Lower lobe of right lung (tissue), 2 donors: Measurements from ENCODE around the gene DUOX1. TPM values are rescaled to one million over a fixed set of nuclear protein-coding genes. Genes with fewer than 3 reads are reported as not detected.
"Not testable (repeated sequence)": the region's sequence is repeated elsewhere in the genome, so short reads cannot be mapped to it uniquely, and the experiment has no call there.

ENCODE experiments used
- ATAC-seq, 2 donors: fragments of 200-7000 bp; cut with Tn5 transposase; one replicate each; pipeline ENCODE4 v1.9.1; 2020 to 2022; ENCODE audit warnings: mild to moderate bottlenecking in 2 of 2, moderate library complexity in 2 of 2
- DNase-seq: peaks from one replicate; pipeline ENCODE4 v3.0.0-alpha.2; 2020
- H3K27ac ChIP-seq: fragments of 200-600 bp; one replicate; pipeline ENCODE4 v1.8.0; 2022
- H3K27me3 ChIP-seq: fragments of 200-600 bp; one replicate; pipeline ENCODE4 v1.8.0; 2022; ENCODE audit warnings: low read depth
- H3K36me3 ChIP-seq: fragments of 200-600 bp; one replicate; pipeline ENCODE4 v1.8.0; 2022; ENCODE audit warnings: mild to moderate bottlenecking
- H3K4me1 ChIP-seq: fragments of 200-600 bp; one replicate; pipeline ENCODE4 v1.8.0; 2022
- H3K4me3 ChIP-seq: fragments of 200-600 bp; one replicate; pipeline ENCODE4 v1.8.0; 2022; ENCODE audit warnings: mild to moderate bottlenecking
- H3K9me3 ChIP-seq: fragments of 200-600 bp; one replicate; pipeline ENCODE4 v1.8.0; 2022
- intact Hi-C: fragments of 100-400 bp; cut with DNase I; formaldehyde crosslinking; loops from one replicate; pipeline ENCODE4 v1.11.0; 2022
- long read RNA-seq: library from polyadenylated mRNA; unstranded; transcript quantifications from one replicate; pipeline ENCODE4 v2.0.0, GENCODE V29; 2021
- total RNA-seq: library from RNA; stranded (reverse); fragmentation: NEBNext Ultra II Directional; extraction: Animal tissue kit (Norgen Biotek cat#: 25700); gene quantifications from one replicate; pipeline ENCODE4 v1.2.1, GENCODE V29; 2021
- TF ChIP-seq, protein P1 (sequence below): fragments of 200-600 bp; IDR thresholded peaks from one replicate; pipeline ENCODE4 v1.8.0; 2022; ENCODE audit warnings: antibody characterized with exemption, mild to moderate bottlenecking
- donor health status: DM: no; HTN: yes; CAD: no; lungs with severe emphysema.

The DUOX1 gene
- 317 TPM for total RNA-seq
- long read RNA-seq, full-length matches to known transcripts, result 5 of 361 reads
- long read RNA-seq, partial matches to known transcripts, result 252 of 361 reads
- long read RNA-seq, other reads (novel, unspliced or antisense), result 104 of 361 reads

DNA sequence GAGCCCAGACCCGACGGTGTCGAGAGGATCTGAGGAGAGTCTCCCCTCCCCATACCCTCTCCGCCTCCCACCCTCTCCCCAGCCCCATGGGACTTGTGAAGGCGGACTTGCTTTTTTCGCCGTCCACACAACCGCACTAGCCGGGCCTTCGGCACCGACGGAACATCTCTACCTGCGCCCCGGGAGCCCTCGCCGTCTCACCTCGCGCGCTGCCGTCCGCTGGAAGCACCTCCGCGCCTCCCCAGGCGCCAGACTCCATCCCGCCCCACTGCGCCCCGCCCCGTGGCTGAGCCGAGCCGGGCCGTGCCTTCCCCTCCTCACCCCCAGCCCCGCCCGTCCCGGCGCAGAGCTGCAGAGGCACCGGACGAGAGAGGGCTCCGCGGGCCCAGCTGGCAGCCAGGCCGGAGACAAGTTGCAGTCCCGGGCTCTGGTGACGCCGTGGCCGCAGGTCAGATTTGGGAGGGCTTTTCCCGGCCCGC lies at the start of gene DUOX1, which contains the start of gene DUOXA1:
TSS of gene DUOX1 (plus strand) at position 344 of the 479 bp plus-strand sequence. CDS start 1,973 bp downstream, outside the sequence.
TSS of gene DUOXA1 (minus strand) at position 229 of the 479 bp plus-strand sequence. CDS start 6,865 bp downstream, outside the sequence.
- Histone ChIP-seq H3K27me3 (peaks cover 49% of the 10 kb centered on the region), H3K27ac (peak within 1 kb of the TSS; percentile 84), H3K36me3 (no peaks in the 10 kb centered on the region), H3K4me3 (peak within 1 kb of the TSS; percentile 58), H3K4me1 (peaks cover 23% of the 10 kb centered on the region), H3K9me3 (no peaks in the 10 kb centered on the region)
- intact Hi-C loops, result no loop called here
- DNase-seq, result peak; percentile 87
- ATAC-seq, result peak; percentile 91 to 92
- TF ChIP-seq, protein P1, sequence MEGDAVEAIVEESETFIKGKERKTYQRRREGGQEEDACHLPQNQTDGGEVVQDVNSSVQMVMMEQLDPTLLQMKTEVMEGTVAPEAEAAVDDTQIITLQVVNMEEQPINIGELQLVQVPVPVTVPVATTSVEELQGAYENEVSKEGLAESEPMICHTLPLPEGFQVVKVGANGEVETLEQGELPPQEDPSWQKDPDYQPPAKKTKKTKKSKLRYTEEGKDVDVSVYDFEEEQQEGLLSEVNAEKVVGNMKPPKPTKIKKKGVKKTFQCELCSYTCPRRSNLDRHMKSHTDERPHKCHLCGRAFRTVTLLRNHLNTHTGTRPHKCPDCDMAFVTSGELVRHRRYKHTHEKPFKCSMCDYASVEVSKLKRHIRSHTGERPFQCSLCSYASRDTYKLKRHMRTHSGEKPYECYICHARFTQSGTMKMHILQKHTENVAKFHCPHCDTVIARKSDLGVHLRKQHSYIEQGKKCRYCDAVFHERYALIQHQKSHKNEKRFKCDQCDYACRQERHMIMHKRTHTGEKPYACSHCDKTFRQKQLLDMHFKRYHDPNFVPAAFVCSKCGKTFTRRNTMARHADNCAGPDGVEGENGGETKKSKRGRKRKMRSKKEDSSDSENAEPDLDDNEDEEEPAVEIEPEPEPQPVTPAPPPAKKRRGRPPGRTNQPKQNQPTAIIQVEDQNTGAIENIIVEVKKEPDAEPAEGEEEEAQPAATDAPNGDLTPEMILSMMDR, result no peak

DNA sequence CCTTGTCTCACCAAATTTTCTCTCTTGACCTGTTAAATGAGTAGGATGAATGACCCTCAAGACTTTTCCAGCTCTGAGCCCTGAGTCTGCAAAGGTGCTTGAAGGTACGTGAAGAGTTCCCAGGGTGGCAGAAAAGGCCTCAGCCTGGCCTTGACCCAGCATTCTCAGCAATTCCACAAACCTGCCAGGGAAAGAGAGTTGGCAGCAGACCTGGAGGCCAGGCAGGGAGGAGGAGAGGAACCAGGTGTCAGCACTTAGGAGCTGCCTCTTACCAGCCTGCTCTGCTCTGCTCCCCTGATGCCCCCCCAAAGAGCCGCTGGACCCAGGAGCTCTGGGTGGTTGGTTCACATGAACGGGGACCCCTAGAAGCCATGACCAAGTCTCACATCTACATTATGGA lies 49.2 kb upstream of the DUOX1 start:
- H3K27me3 ChIP-seq, H3K27ac ChIP-seq, H3K4me1 ChIP-seq, DNase-seq, intact Hi-C loops, H3K4me3 ChIP-seq, H3K36me3 ChIP-seq, H3K9me3 ChIP-seq: not testable (repeated sequence)
- peak; percentile 43 to 68 for ATAC-seq

DNA sequence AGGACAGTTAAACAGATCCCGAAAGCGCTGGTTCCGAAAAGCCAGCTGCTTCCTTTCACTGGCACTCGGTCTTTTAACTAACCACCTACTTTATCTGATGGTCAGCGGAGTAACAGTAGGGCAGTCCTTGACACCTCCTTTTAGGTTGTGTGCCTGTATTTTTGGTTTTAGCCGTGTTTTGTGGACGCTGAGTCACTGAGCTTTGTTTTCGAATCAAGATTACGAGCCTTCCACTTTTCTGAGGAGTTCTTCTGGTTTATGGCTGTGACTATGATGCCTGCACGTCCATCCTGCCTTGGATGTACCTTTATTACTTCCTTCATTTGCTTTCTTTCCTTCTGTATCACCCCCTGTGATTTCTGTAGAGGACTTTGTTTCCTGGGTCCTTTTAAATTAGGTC lies 47.4 kb upstream of the DUOX1 start:
- H3K4me1 ChIP-seq, intact Hi-C loops, H3K9me3 ChIP-seq, H3K4me3 ChIP-seq, H3K27ac ChIP-seq, H3K36me3 ChIP-seq, DNase-seq, ATAC-seq: not testable (repeated sequence)
- peaks cover 15% of the 10 kb centered on the region for H3K27me3 ChIP-seq

DNA sequence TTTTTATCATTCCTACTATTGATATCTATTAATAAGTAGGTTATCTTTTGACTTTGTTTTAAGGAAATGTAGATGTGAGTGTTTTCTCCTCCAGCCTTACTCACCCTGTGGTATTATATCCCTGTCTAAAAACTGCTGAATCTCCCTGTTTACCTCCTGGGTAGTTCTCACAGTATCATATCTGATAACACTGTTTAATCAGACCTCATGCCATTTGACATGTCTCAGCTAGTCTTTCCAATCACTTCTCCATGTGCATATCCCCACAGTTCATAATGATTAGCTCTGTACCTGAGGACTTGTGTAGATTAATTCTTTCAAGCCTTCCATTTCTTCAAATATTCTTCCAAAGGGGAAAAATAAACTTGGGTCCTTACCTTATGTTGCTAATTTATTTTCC lies 46.6 kb upstream of the DUOX1 start:
- intact Hi-C loops, result no loop called here
- Histone ChIP-seq H3K4me1 (no peaks in the 10 kb centered on the region), H3K4me3 (no peak overlapping the region), H3K9me3 (no peaks in the 10 kb centered on the region), H3K27ac (no peak overlapping the region), H3K27me3 (peaks cover 15% of the 10 kb centered on the region), H3K36me3 (no peaks in the 10 kb centered on the region)
- no peak for ATAC-seq
- TF ChIP-seq, protein P1, result no peak
- DNase-seq, result no peak

DNA sequence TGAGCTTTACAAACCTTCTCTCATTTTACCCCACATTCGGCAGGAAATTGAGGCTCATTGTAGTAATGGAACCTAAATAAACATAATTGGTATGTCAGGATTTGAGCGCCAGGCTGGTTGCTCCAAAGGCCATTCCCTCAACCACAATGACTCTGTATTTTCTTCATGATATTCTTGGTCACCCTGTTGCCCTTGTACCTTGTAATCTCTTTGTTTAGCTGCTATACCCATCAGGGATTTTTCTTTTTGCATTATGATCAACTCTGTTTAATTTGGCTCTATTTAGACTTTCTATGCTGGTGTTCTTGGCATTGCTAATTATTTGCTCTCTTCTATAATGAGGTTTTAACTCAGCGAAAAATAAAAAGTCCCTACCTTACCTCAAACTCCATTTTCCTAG lies 45.6 kb upstream of the DUOX1 start:
- H3K4me3 ChIP-seq, result no peak overlapping the region
- H3K36me3 ChIP-seq, result no peaks in the 10 kb centered on the region
- no peak for DNase-seq
- H3K9me3 ChIP-seq, result no peaks in the 10 kb centered on the region
- no peaks in the 10 kb centered on the region for H3K4me1 ChIP-seq
- TF ChIP-seq, protein P1, result no peak
- no peak for ATAC-seq
- H3K27ac ChIP-seq, result no peak overlapping the region
- H3K27me3 ChIP-seq, result peaks cover 15% of the 10 kb centered on the region
- intact Hi-C loops, result no loop called here

DNA sequence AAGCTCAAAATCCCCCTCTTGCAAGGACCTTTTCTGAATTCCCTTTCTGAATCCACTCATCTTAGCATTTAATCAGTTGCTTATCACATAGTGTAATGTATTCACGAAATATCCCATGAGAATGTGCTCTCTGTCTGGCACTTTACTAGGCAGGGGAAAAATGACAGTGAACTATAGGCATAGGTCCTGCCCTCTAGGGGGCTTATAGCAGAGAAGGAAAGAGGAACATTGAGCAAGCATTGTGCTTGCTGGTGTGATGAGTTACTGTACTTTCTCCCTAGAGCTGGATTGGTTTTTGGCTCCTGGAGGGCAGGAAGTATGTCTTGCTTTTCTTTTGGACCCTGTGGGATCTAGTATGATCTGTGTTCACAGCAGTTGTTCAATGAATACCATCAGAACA lies 42.3 kb upstream of the DUOX1 start:
- H3K9me3 ChIP-seq, result no peaks in the 10 kb centered on the region
- no peak overlapping the region for H3K27ac ChIP-seq
- DNase-seq (no peak), ATAC-seq (no peak)
- H3K27me3 ChIP-seq, result peaks cover 15% of the 10 kb centered on the region
- H3K36me3 ChIP-seq, result no peaks in the 10 kb centered on the region
- TF ChIP-seq, protein P1, result no peak
- intact Hi-C loops, result no loop called here
- no peaks in the 10 kb centered on the region for H3K4me1 ChIP-seq
- H3K4me3 ChIP-seq, result no peak overlapping the region
